PC-9 (cell line): Measurements from ENCODE around the gene GRB14. TPM values are rescaled to one million over a fixed set of nuclear protein-coding genes. Genes with fewer than 3 reads are reported as not detected.

ENCODE experiments used
- BruUV-seq: library from RNA; stranded (reverse); fragments of 400-500 nt; replicated peaks from 2 replicates; lab custom pipeline; 2021; lab: Mats Ljungman, UMichigan
- CTCF ChIA-PET: fragments of 300-600 bp; sonication (Branson Sonifier 250); formaldehyde crosslinking; loops from one replicate; lab custom pipeline; 2022; ENCODE audit warnings: antibody characterized with exemption; lab: Charles Lee
- POLR2A ChIA-PET: fragments of 300-600 bp; sonication (Branson Sonifier 250); formaldehyde crosslinking; loops from one replicate; lab custom pipeline; 2022; ENCODE audit warnings: antibody characterized with exemption; ENCODE audit not compliant: unreplicated experiment; lab: Charles Lee
- DNase-seq, 2 experiments: peaks; one replicate each; pipeline versions ENCODE4 v3.0.0 to v3.0.0-alpha.2; 2015 to 2022; ENCODE audit warnings: mixed read lengths in 1 of 2
- H2AFZ ChIP-seq: fragments of 200-600 bp; sonication (generic); 2 replicates; pipeline ENCODE4 v1.8.1; 2017; ENCODE audit warnings: antibody characterized with exemption
- H3F3A ChIP-seq: fragments of 200-600 bp; sonication (generic); 2 replicates; pipeline ENCODE4 v1.8.1; 2017; ENCODE audit warnings: antibody characterized with exemption, mild to moderate bottlenecking, low read depth; ENCODE audit not compliant: insufficient read depth
- H3K27ac ChIP-seq: fragments of 200-600 bp; sonication (generic); 2 replicates; pipeline ENCODE4 v1.6.1; 2016; ENCODE audit warnings: mixed run types
- H3K27me3 ChIP-seq: fragments of 200-600 bp; sonication (generic); 2 replicates; pipeline ENCODE4 v1.6.1; 2016; ENCODE audit warnings: low read depth, mixed run types; ENCODE audit not compliant: insufficient read depth
- H3K36me3 ChIP-seq: fragments of 200-600 bp; sonication (generic); 2 replicates; pipeline ENCODE4 v1.6.1; 2016; ENCODE audit warnings: low read depth, mixed run types
- H3K4me1 ChIP-seq: fragments of 200-600 bp; sonication (generic); replicated peaks from 2 replicates; pipeline ENCODE4 v1.6.1; 2016; ENCODE audit warnings: mixed run types; ENCODE audit not compliant: insufficient read depth
- H3K4me2 ChIP-seq: fragments of 200-600 bp; sonication (generic); 2 replicates; pipeline ENCODE4 v1.6.1; 2017; ENCODE audit warnings: mixed run types
- H3K4me3 ChIP-seq: fragments of 200-600 bp; sonication (generic); 2 replicates; pipeline ENCODE4 v1.6.1; 2016; ENCODE audit warnings: mixed run types
- H3K79me2 ChIP-seq: fragments of 200-600 bp; sonication (generic); 2 replicates; pipeline ENCODE4 v1.6.1; 2017; ENCODE audit warnings: low read depth, mixed run types
- H3K9me2 ChIP-seq: fragments of 200-600 bp; sonication (generic); 2 replicates; pipeline ENCODE4 v1.8.1; 2017; ENCODE audit warnings: mild to moderate bottlenecking; ENCODE audit not compliant: insufficient read depth
- H3K9me3 ChIP-seq: fragments of 200-600 bp; sonication (generic); 2 replicates; pipeline ENCODE4 v1.8.1; 2016; ENCODE audit warnings: low read depth; ENCODE audit not compliant: insufficient read depth
- H4K20me1 ChIP-seq: fragments of 200-600 bp; sonication (generic); 2 replicates; pipeline ENCODE4 v1.8.1; 2017; ENCODE audit not compliant: insufficient read depth
- EZH2 ChIP-seq: fragments of 200-600 bp; sonication (generic); IDR thresholded peaks from 2 replicates; pipeline ENCODE4 v1.8.0; 2017; ENCODE audit warnings: antibody characterized with exemption, low read depth
- intact Hi-C: fragments of 100-400 bp; cut with micrococcal nuclease; formaldehyde crosslinking; loops from one replicate; pipeline ENCODE4 v1.10.0; 2022; ENCODE audit not compliant: unreplicated experiment
- total RNA-seq: library from RNA; stranded (reverse); gene quantifications from 2 replicates; pipeline ENCODE4 v1.2.3, GENCODE V29; 2021
- TF ChIP-seq, protein P1 (sequence below): fragments of 200-600 bp; sonication (generic); conservative IDR thresholded peaks from 2 replicates; pipeline ENCODE4 v1.6.1; 2017; ENCODE audit warnings: mixed run types, antibody characterized with exemption, mild to moderate bottlenecking, moderate library complexity

Gene GRB14
- total RNA-seq, 1 experiment from 2014 or later = 3.4 TPM

DNA sequence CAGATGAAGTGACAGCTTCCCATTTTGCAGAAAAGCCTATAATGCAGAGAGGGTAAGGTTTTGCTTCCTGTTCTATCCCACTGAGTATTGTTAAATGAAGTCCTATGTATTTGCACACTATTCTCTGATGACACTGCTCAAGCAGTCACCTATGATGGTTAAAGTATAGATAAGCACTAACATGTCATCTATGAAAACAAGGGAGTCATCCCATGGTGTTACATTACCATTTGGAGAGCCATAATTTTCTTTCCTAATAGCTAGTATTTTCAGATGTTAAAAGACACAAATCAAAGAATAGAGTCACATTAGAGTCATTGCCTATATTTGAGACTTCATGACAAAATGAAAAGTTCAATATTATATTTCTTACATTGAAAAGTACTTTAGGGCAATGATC lies 42.8 kb upstream of the GRB14 start:
- H3K27me3 ChIP-seq = no peaks in the 10 kb centered on the region
- H3K4me2 ChIP-seq = no peak overlapping the region
- H3K9me2 ChIP-seq = no peaks in the 10 kb centered on the region
- TF ChIP-seq, protein P1, sequence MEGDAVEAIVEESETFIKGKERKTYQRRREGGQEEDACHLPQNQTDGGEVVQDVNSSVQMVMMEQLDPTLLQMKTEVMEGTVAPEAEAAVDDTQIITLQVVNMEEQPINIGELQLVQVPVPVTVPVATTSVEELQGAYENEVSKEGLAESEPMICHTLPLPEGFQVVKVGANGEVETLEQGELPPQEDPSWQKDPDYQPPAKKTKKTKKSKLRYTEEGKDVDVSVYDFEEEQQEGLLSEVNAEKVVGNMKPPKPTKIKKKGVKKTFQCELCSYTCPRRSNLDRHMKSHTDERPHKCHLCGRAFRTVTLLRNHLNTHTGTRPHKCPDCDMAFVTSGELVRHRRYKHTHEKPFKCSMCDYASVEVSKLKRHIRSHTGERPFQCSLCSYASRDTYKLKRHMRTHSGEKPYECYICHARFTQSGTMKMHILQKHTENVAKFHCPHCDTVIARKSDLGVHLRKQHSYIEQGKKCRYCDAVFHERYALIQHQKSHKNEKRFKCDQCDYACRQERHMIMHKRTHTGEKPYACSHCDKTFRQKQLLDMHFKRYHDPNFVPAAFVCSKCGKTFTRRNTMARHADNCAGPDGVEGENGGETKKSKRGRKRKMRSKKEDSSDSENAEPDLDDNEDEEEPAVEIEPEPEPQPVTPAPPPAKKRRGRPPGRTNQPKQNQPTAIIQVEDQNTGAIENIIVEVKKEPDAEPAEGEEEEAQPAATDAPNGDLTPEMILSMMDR = no peak
- TF ChIP-seq EZH2 = no peak
- no TSS peak for BruUV-seq
- intact Hi-C loops = no loop called here
- no peaks in the 10 kb centered on the region for H3K36me3 ChIP-seq
- H3K9me3 ChIP-seq = no peaks in the 10 kb centered on the region
- ChIA-PET POLR2A (no interaction called here), CTCF (no interaction called here)
- H2AFZ ChIP-seq = no peak overlapping the region
- H3K27ac ChIP-seq = no peak overlapping the region
- DNase-seq = no peak
- H4K20me1 ChIP-seq = no peaks in the 10 kb centered on the region
- no peaks in the 10 kb centered on the region for H3K79me2 ChIP-seq
- H3K4me1 ChIP-seq = no peaks in the 10 kb centered on the region
- no peaks in the 10 kb centered on the region for H3F3A ChIP-seq
- no peak overlapping the region for H3K4me3 ChIP-seq

DNA sequence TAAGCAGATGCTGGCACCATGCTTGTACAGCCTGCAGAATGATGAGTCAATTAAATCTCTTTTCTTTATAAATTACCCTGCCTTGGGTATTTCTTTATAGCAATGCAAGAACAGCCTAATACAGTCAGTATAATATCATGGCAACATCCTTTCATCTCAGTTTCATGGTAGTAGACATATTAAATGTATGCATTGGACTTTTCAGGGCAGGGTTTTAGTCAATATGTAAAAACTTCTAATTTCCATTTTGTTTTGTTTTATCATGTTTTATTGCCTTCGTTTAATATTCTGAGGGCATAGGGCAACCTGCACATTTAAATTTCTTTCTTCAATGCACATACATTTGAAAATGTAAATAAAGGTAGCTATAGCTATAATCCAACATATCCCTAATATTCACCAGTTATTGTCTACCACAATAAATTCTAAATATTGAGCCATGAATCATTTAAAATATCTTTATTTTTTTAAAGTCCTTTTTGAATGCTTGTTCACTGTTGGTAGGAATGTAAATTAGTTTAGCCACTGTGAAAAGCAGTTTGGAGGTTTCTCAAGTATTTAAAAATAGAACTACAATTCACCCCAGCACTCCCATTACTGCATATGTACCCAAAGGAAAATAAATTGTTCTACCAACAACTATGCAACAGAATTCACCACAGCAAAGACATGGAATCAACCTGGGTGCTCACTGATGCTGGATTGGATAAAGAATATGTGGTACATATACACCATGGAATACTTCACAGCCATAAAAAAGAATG lies 41.8 kb upstream of the GRB14 start:
- Histone ChIP-seq H3K27ac (no peak overlapping the region), H3K79me2 (no peaks in the 10 kb centered on the region), H3K4me3 (no peak overlapping the region), H4K20me1 (no peaks in the 10 kb centered on the region), H3K9me3 (no peaks in the 10 kb centered on the region), H3K4me2 (no peak overlapping the region), H3F3A (no peaks in the 10 kb centered on the region), H3K36me3 (no peaks in the 10 kb centered on the region), H3K27me3 (no peaks in the 10 kb centered on the region), H2AFZ (no peak overlapping the region), H3K4me1 (no peaks in the 10 kb centered on the region), H3K9me2 (no peaks in the 10 kb centered on the region)
- intact Hi-C loops = no loop called here
- TF ChIP-seq, protein P1 = no peak
- TF ChIP-seq EZH2 = no peak
- no TSS peak for BruUV-seq
- no peak for DNase-seq
- ChIA-PET POLR2A (no interaction called here), CTCF (no interaction called here)

DNA sequence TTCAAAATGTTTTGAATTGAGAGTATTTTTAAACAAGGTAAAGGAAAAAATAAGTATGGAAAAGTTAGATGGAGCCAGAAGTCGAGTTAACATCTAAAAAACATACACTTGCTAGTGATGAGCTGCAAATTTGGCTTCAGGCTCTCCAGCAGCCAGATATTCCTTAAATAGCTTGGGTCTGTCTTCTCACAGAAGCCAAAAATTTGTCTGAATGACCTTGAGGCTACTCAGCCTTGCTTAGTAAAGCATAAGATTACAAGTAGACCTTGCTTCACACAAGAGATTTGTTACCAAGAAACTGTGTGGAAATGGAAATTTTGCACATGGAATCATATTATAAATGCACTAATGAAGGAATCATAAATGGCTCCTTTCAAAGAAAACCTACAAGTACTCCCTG lies 40.8 kb upstream of the GRB14 start:
- no peaks in the 10 kb centered on the region for H3K9me2 ChIP-seq
- no peaks in the 10 kb centered on the region for H3K36me3 ChIP-seq
- no peak for DNase-seq
- intact Hi-C loops = no loop called here
- no peak overlapping the region for H3K27ac ChIP-seq
- no peaks in the 10 kb centered on the region for H3K79me2 ChIP-seq
- no peak overlapping the region for H2AFZ ChIP-seq
- no peaks in the 10 kb centered on the region for H3F3A ChIP-seq
- no peaks in the 10 kb centered on the region for H4K20me1 ChIP-seq
- no peak overlapping the region for H3K4me2 ChIP-seq
- no peaks in the 10 kb centered on the region for H3K4me1 ChIP-seq
- no TSS peak for BruUV-seq
- CTCF ChIA-PET = no interaction called here
- H3K9me3 ChIP-seq = no peaks in the 10 kb centered on the region
- no peak overlapping the region for H3K4me3 ChIP-seq
- no peaks in the 10 kb centered on the region for H3K27me3 ChIP-seq
- POLR2A ChIA-PET = no interaction called here
- TF ChIP-seq, protein P1 = no peak
- no peak for TF ChIP-seq EZH2
